A549 (cell line): ENCODE data around the gene MIS18A. TPM values are rescaled to one million over a fixed set of nuclear protein-coding genes. Genes with fewer than 3 reads are reported as not detected.

Source experiments
- ATAC-seq, 2 experiments: fragments of 200-7000 bp in 1 of 2; fragments of >200 bp in 1 of 2; cut with Nextera tagmentation in 1 of 2; cut with Tn5 transposase in 1 of 2; 3 replicates each; pipeline versions ENCODE4 v1.8.0 to v1.9.1; 2018 to 2020; ENCODE audit warnings: mild to moderate bottlenecking in 1 of 2, moderate library complexity in 1 of 2
- CTCF ChIA-PET: fragments of 300-600 bp; sonication (Branson Sonifier 250); formaldehyde crosslinking; extraction: SDS; loops from one replicate; lab custom pipeline; 2021; ENCODE audit warnings: antibody characterized with exemption, inconsistent platforms; lab: Yijun Ruan, JAX
- POLR2A ChIA-PET: fragments of 350-600 bp; formaldehyde crosslinking; extraction: SDS; loops from one replicate; lab custom pipeline; 2021; ENCODE audit warnings: antibody characterized with exemption, inconsistent platforms; lab: Yijun Ruan, JAX
- DNase-seq, 2 experiments: peaks; one replicate each; pipeline versions ENCODE4 v3.0.0 to v3.0.0-alpha.2; 2011 to 2016; ENCODE audit warnings: low read depth in 1 of 2, low spot score in 1 of 2
- FAIRE-seq: peaks from 2 replicates; lab custom pipeline; 2011; peaks lifted over from hg19 to GRCh38; lab: Jason Lieb, UNC
- H3K27ac ChIP-seq, 2 experiments: fragments of >200 bp; sonication (Bioruptor Twin); formaldehyde crosslinking; 3 replicates each; pipeline ENCODE4 v1.5.1; 2016 to 2017
- H3K4me1 ChIP-seq: fragments of >200 bp; sonication (Bioruptor Twin); formaldehyde crosslinking; 3 replicates; pipeline ENCODE4 v1.6.1; 2016
- H3K4me2 ChIP-seq: fragments of >200 bp; sonication (Bioruptor Twin); formaldehyde crosslinking; 3 replicates; pipeline ENCODE4 v1.6.1; 2016
- H3K4me3 ChIP-seq: fragments of >200 bp; sonication (Bioruptor Twin); formaldehyde crosslinking; 3 replicates; pipeline ENCODE4 v1.5.1; 2016
- H3K9me3 ChIP-seq: fragments of >200 bp; sonication (Bioruptor Twin); formaldehyde crosslinking; 3 replicates; pipeline ENCODE4 v1.6.1; 2016
- CHD2 ChIP-seq: fragments of 150-350 bp; IDR thresholded peaks from 2 replicates; pipeline ENCODE4 v1.6.1; 2014; ENCODE audit warnings: low read length; ENCODE audit not compliant: partially characterized antibody
- EHF ChIP-seq: fragments of 250-450 bp; sonication (Bioruptor Pico); IDR thresholded peaks from 2 replicates; pipeline ENCODE4 v1.5.0; 2020; ENCODE audit warnings: mild to moderate bottlenecking
- EP300 ChIP-seq, 2 experiments: fragments of >200 bp; sonication (Bioruptor Twin); formaldehyde crosslinking; IDR thresholded peaks; 2 replicates in 1 of 2; 3 replicates in 1 of 2; pipeline ENCODE4 v1.6.1; 2016 to 2017
- FOXS1 ChIP-seq: fragments of 250-450 bp; sonication (Bioruptor Pico); IDR thresholded peaks from 2 replicates; pipeline ENCODE4 v1.5.0; 2020; ENCODE audit warnings: mild to moderate bottlenecking, moderate library complexity
- HOXB5 ChIP-seq: fragments of 250-450 bp; sonication (Bioruptor Pico); IDR thresholded peaks from 2 replicates; pipeline ENCODE4 v1.5.0; 2020; ENCODE audit warnings: mild to moderate bottlenecking, moderate library complexity
- MAFK ChIP-seq: fragments of 450-650 bp; IDR thresholded peaks from 2 replicates; pipeline ENCODE4 v1.6.1; 2014; ENCODE audit not compliant: partially characterized antibody
- MYC ChIP-seq: IDR thresholded peaks from 2 replicates; pipeline ENCODE4 v1.6.1; 2012; ENCODE audit warnings: mild to moderate bottlenecking, inconsistent platforms, low read length, improper control_type of control experiment, borderline replicate concordance
- NPAS2 ChIP-seq: fragments of 250-450 bp; sonication (Bioruptor Pico); IDR thresholded peaks from 2 replicates; pipeline ENCODE4 v1.8.0; 2022; ENCODE audit warnings: mild to moderate bottlenecking, moderate library complexity, borderline replicate concordance
- NR3C1 ChIP-seq: fragments of >200 bp; sonication (Bioruptor Twin); formaldehyde crosslinking; IDR thresholded peaks from 3 replicates; pipeline ENCODE4 v1.6.1; 2017
- PHF8 ChIP-seq: fragments of 200-600 bp; sonication (generic); IDR thresholded peaks from 2 replicates; pipeline ENCODE4 v1.6.1; 2016; ENCODE audit warnings: low read depth, mild to moderate bottlenecking, antibody characterized with exemption, moderate library complexity, borderline replicate concordance
- ZNF302 ChIP-seq: fragments of 250-450 bp; sonication (Bioruptor Pico); IDR thresholded peaks from 2 replicates; pipeline ENCODE4 v1.9.0; 2021; ENCODE audit warnings: inconsistent platforms, mild to moderate bottlenecking, moderate library complexity
- WGBS: methylation state at CpG from one replicate; pipeline ENCODE4 v1.1.6; 2017; ENCODE audit errors: missing lambda C conversion rate; 5-methylcytosine and 5-hydroxymethylcytosine counted together
- polyA plus RNA-seq, 4 experiments: library from polyadenylated mRNA; depleted of rRNA in 3 of 4; stranded (reverse); fragments of >200 nt; fragmentation: RNase III in 1 of 4; extraction: RNeasy Plus Mini Kit Qiagen cat#74134 plus additional on column Dnase treatment in 1 of 4; gene quantifications; 2 replicates in 3 of 4; 3 replicates in 1 of 4; pipeline ENCODE4 v1.2.3, GENCODE V29; 2011 to 2017
- TF ChIP-seq, protein P1 (sequence below): fragments of >200 bp; sonication (Bioruptor Twin); formaldehyde crosslinking; IDR thresholded peaks from 3 replicates; pipeline ENCODE4 v1.6.1; 2016
- TF ChIP-seq, protein P2 (sequence below): IDR thresholded peaks from 2 replicates; pipeline ENCODE4 v1.6.1; 2012; ENCODE audit warnings: low read depth, borderline replicate concordance
- TF ChIP-seq, protein P3 (sequence below): IDR thresholded peaks from 2 replicates; pipeline ENCODE4 v1.6.1; 2012

Gene MIS18A
- polyA plus RNA-seq, 2 of the 4 experiments (the other 2 are of a cell fraction): 18.4 to 18.8 TPM

DNA sequence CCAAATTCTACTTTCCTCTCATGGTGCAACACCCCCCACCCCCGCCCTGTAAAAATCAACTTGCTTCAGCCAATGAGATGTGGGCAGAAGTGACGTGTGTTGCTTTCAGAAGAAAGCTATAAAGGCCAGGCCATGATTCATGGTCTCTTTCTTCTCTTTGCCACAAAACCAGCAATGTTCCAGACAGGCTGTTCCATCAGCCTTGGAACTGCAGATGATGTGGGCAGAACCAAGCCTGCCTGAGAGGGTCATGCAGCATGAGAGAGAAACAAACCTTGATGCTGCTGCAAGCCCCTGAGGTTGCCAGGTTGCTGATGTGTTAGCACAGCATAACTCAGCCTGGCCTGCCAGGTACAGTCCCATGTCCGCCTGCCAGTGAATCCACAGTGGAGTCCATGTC is 41.8 kb downstream of the MIS18A start (continued):
- TF ChIP-seq FOXS1 (CRISPR knock-in tag): no peak
- TF ChIP-seq, protein P1, sequence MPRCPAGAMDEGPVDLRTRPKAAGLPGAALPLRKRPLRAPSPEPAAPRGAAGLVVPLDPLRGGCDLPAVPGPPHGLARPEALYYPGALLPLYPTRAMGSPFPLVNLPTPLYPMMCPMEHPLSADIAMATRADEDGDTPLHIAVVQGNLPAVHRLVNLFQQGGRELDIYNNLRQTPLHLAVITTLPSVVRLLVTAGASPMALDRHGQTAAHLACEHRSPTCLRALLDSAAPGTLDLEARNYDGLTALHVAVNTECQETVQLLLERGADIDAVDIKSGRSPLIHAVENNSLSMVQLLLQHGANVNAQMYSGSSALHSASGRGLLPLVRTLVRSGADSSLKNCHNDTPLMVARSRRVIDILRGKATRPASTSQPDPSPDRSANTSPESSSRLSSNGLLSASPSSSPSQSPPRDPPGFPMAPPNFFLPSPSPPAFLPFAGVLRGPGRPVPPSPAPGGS: no peak
- TF ChIP-seq PHF8: no peak
- no peak for TF ChIP-seq ZNF302 (CRISPR knock-in tag)

DNA sequence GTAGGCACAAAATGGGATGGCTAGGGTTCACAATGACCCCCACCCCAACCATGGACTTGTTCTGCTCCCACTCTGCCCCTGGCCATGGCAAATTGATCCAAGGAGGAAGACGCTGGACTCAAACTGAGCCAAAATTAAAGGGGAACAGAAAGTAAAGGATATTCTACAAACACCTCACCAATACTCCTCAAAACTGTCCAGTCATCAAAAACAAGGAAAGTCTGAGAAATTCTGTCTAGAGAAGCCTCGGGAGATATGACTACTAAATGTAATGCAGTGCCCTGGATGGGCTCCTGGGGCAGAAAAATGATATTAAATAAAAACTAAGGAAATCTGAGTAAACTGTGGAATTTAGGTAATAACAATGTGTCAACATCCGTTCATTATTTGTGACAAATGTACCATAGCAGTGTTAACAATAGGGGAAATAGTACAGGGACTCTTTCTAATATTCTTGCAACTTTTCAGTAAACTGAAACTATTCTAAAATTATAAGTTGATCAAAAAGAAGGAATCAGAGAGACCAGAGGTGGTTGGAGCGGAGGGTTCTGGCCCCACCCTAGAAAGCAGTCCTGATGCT is 45.0 kb downstream of the MIS18A start:
- no peak for FAIRE-seq
- CTCF ChIA-PET: no interaction called here

DNA sequence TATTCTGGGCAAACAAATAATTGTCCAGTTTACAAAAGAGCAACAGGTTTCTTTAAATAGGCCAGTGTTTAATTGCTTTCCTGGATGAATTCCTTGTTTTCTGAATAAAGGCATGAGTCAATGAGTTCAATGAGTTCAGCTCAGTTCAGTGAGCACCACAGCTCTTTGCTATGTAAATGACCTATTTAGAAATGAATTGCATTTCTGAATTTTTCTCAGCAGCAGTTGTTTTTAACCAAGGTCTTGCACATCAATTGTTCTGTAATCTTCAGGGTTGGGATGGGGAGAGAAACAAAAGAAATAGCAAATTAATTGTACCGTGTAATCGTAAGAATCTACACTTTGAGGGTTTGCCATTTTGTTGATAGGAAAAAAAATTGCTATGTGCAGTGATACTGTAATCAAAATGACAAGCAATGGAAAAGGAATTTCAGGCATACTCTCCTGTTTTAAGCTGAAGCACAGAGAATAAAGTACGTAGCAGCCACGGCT is 45.7 kb downstream of the MIS18A start:
- ChIA-PET POLR2A (no interaction called here), CTCF (no interaction called here)
- no peak for ATAC-seq
- no peaks in the 10 kb centered on the region for H3K9me3 ChIP-seq
- 23% methylated on average over 4 of the region's 4 CpGs for WGBS
- no peak overlapping the region for H3K27ac ChIP-seq
- DNase-seq: no peak
- H3K4me3 ChIP-seq: no peak overlapping the region
- no peaks in the 10 kb centered on the region for H3K4me1 ChIP-seq
- no peak overlapping the region for H3K4me2 ChIP-seq
- FAIRE-seq: no peak
- no peak for TF ChIP-seq NR3C1
- no peak for TF ChIP-seq CHD2
- no peak for TF ChIP-seq NPAS2
- TF ChIP-seq, protein P2, sequence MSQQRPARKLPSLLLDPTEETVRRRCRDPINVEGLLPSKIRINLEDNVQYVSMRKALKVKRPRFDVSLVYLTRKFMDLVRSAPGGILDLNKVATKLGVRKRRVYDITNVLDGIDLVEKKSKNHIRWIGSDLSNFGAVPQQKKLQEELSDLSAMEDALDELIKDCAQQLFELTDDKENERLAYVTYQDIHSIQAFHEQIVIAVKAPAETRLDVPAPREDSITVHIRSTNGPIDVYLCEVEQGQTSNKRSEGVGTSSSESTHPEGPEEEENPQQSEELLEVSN: no peak
- no peak for TF ChIP-seq EHF (CRISPR knock-in tag)
- TF ChIP-seq, all 56 proteins: peak for 0

More for the DNA sequence above, 45.0 kb downstream of the MIS18A start:
- no peak for ATAC-seq
- 17% methylated on average over 4 of the region's 4 CpGs for WGBS
- TF ChIP-seq EHF (CRISPR knock-in tag): no peak
- peak; percentile 86 for TF ChIP-seq MAFK
- POLR2A ChIA-PET: no interaction called here
- Histone ChIP-seq H3K9me3 (no peaks in the 10 kb centered on the region), H3K27ac (no peak overlapping the region), H3K4me1 (no peaks in the 10 kb centered on the region), H3K4me3 (no peak overlapping the region), H3K4me2 (no peak overlapping the region)
- no peak for DNase-seq

DNA sequence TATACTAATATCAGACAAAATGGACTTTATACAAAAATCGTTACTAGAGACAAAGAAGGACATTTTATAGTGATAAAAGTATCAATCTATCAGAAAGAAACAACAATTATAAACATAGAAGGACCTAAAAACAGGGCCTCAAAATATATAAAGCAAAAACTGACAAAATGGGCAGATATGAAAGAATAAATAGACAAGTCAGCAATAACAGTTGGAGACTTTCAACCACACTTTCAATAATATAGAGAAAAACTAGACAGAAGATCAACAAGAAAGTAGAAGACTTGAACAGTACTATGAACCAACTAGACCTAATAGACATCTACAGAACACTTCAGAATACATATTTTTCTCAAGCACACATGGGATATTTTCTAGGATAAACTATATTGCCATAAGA is 52.4 kb downstream of the MIS18A start:
- POLR2A ChIA-PET: no interaction called here
- no peaks in the 10 kb centered on the region for H3K9me3 ChIP-seq
- no peak overlapping the region for H3K4me3 ChIP-seq
- no peak overlapping the region for H3K4me2 ChIP-seq
- TF ChIP-seq, protein P3, sequence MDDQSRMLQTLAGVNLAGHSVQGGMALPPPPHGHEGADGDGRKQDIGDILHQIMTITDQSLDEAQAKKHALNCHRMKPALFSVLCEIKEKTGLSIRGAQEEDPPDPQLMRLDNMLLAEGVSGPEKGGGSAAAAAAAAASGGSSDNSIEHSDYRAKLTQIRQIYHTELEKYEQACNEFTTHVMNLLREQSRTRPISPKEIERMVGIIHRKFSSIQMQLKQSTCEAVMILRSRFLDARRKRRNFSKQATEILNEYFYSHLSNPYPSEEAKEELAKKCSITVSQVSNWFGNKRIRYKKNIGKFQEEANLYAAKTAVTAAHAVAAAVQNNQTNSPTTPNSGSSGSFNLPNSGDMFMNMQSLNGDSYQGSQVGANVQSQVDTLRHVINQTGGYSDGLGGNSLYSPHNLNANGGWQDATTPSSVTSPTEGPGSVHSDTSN: no peak
- no peak for TF ChIP-seq EP300 (IDR thresholded peaks at IDR 0.05)
- TF ChIP-seq NPAS2: no peak
- TF ChIP-seq MYC: no peak
- no peak for TF ChIP-seq HOXB5 (CRISPR knock-in tag)
- peak; percentile 56 for TF ChIP-seq MAFK
- FAIRE-seq (no peak), DNase-seq (no peak), ATAC-seq (no peak)
- CTCF ChIA-PET: no interaction called here
- H3K4me1 ChIP-seq: no peaks in the 10 kb centered on the region
- no peak overlapping the region for H3K27ac ChIP-seq
- WGBS: 0% methylated on average over 1 of the region's 1 CpG

Other genes starting within 250 kb of the MIS18A start
- gene MRAP, start 19.8 kb upstream of the MIS18A start, polyA plus RNA-seq (2011; rRNA removed): not detected in 2 replicates
- not detected in 3 replicates for gene MRAP, start 19.8 kb upstream of the MIS18A start, polyA plus RNA-seq (2017; fragmentation: RNase III; extraction: RNeasy Plus Mini Kit Qiagen cat#74134 plus additional on column Dnase treatment)
- 8.7 and 9.0 TPM in 2 replicates for gene URB1, start 114.0 kb upstream of the MIS18A start, polyA plus RNA-seq (2011; rRNA removed)
- 9.5 to 10.3 TPM (median 10.1 TPM) in 3 replicates for gene URB1, start 114.0 kb upstream of the MIS18A start, polyA plus RNA-seq (2017; fragmentation: RNase III; extraction: RNeasy Plus Mini Kit Qiagen cat#74134 plus additional on column Dnase treatment)
- gene EVA1C, start 133.7 kb upstream of the MIS18A start, polyA plus RNA-seq (2011; rRNA removed): 41.1 and 45.5 TPM in 2 replicates
- 42.3 to 50.4 TPM (median 48.0 TPM) in 3 replicates for gene EVA1C, start 133.7 kb upstream of the MIS18A start, polyA plus RNA-seq (2017; fragmentation: RNase III; extraction: RNeasy Plus Mini Kit Qiagen cat#74134 plus additional on column Dnase treatment)